Uterus (tissue), 2 donors: Measurements from ENCODE around the gene NLE1.

ENCODE experiments used
- CTCF ChIP-seq, 4 experiments: fragments of 200-600 bp in 2 of 4; fragments of 450-650 bp in 2 of 4; sonication (generic) in 2 of 4; IDR thresholded peaks; one replicate each; pipeline ENCODE4 v1.5.1; 2016 to 2019; ENCODE audit warnings: antibody characterized with exemption in 4 of 4, mild to moderate bottlenecking in 2 of 4, moderate library complexity in 1 of 4
- POLR2A ChIP-seq, 2 donors: fragments of 450-650 bp; IDR thresholded peaks; one replicate each; pipeline ENCODE4 v1.6.1; 2016; ENCODE audit warnings: antibody characterized with exemption in 2 of 2, mild to moderate bottlenecking in 1 of 2, moderate library complexity in 1 of 2

- TF ChIP-seq CTCF (IDR thresholded peaks at IDR 0.05) (no peak), POLR2A (IDR thresholded peaks at IDR 0.05) (no peak)
These were observed 11.7 kb downstream of the NLE1 start for GRCh38 chr17:35130392-35130791.
